ENCODE measurements around the gene CYTH4.

DNA sequence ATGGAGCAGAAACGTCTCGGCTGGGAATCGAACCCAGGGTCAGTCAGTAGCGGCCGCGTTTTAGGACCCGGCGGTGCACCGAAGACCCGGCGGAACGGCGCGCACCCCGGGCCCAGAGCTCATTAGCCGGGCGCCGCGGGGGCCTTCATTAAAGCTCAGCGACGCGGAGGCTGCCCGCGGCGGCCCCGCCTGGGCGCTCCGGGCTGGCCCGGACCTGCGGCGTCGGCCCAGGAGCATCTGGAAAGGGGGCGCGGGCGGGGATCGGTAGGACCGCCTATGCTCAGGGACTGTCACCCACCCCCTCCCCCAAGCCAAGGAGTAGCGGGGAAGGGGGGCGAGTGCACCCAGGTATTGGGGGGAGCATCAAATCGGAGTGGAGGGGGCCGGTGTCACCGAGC lies 52.2 kb downstream of the CYTH4 start:
- no peak for TF ChIP-seq RCOR1 (IDR thresholded peaks at IDR 0.05; ENCODE audit: low read depth, low read length)
- no peak for TF ChIP-seq ATOH8 (CRISPR knock-in tag; IDR thresholded peaks at IDR 0.05; ENCODE audit: low read depth)
- TF ChIP-seq, protein P1, sequence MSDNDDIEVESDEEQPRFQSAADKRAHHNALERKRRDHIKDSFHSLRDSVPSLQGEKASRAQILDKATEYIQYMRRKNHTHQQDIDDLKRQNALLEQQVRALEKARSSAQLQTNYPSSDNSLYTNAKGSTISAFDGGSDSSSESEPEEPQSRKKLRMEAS (IDR thresholded peaks at IDR 0.05), result no peak
- TF ChIP-seq, protein P2, sequence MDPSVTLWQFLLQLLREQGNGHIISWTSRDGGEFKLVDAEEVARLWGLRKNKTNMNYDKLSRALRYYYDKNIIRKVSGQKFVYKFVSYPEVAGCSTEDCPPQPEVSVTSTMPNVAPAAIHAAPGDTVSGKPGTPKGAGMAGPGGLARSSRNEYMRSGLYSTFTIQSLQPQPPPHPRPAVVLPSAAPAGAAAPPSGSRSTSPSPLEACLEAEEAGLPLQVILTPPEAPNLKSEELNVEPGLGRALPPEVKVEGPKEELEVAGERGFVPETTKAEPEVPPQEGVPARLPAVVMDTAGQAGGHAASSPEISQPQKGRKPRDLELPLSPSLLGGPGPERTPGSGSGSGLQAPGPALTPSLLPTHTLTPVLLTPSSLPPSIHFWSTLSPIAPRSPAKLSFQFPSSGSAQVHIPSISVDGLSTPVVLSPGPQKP (IDR thresholded peaks at IDR 0.05; ENCODE audit: low read depth, low read length), result no peak
- no peak for TF ChIP-seq POLR2A (IDR thresholded peaks at IDR 0.05; ENCODE audit: low read length)
- no peak for TF ChIP-seq CTCF (IDR thresholded peaks at IDR 0.05)
- TF ChIP-seq HES2 (IDR thresholded peaks at IDR 0.05), result no peak
- no peak for TF ChIP-seq TP53 (CRISPR knock-in tag; IDR thresholded peaks at IDR 0.05)
